ENCODE results near the gene IL12A.
A peak's percentile ranks its signal among the peaks of the same experiment; 100 is the strongest.

IL12A gene

GRCh38 chr3:159950156-159950898, 38.3 kb upstream of the IL12A start:
- TF ChIP-seq, protein P1, sequence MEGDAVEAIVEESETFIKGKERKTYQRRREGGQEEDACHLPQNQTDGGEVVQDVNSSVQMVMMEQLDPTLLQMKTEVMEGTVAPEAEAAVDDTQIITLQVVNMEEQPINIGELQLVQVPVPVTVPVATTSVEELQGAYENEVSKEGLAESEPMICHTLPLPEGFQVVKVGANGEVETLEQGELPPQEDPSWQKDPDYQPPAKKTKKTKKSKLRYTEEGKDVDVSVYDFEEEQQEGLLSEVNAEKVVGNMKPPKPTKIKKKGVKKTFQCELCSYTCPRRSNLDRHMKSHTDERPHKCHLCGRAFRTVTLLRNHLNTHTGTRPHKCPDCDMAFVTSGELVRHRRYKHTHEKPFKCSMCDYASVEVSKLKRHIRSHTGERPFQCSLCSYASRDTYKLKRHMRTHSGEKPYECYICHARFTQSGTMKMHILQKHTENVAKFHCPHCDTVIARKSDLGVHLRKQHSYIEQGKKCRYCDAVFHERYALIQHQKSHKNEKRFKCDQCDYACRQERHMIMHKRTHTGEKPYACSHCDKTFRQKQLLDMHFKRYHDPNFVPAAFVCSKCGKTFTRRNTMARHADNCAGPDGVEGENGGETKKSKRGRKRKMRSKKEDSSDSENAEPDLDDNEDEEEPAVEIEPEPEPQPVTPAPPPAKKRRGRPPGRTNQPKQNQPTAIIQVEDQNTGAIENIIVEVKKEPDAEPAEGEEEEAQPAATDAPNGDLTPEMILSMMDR (IDR thresholded peaks at IDR 0.05; ENCODE audit: extremely low read depth, missing control alignments) = no peak

DNA sequence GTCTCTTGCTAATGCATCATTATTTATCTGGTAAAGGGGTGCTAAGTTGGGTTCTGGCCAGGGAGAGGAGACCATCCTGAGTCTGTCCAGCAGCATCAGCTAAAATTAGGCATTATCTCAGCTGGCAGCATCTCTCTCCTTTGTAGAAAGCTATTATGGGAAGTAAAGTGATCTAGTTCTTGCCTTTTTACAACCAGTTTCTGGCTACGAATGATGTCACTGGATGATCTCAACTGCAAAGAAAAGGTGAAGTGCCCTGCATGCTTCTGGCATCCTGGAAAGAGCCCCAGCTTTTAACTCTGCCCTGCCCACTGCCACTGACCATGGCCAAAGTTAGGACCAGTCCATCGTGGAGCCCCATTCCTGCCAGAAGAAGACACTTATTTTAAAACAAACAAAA, 37.1 kb upstream of the IL12A start:
- DNase-seq (ENCODE audit: low spot score) = no peak
- TF ChIP-seq, protein P1 (IDR thresholded peaks at IDR 0.05; ENCODE audit: extremely low read depth, missing control alignments) = no peak

More at GRCh38 chr3:159950156-159950898, 38.3 kb upstream of the IL12A start:
- DNase-seq (ENCODE audit: low spot score) = peak; percentile 14

- TF ChIP-seq, protein P1 (IDR thresholded peaks at IDR 0.05; ENCODE audit: extremely low read depth, missing control alignments) = no peak
- DNase-seq (ENCODE audit: low spot score) = no peak
These were observed 35.1 kb upstream of the IL12A start for GRCh38 chr3:159953325-159954085.

- DNase-seq (ENCODE audit: low spot score) = no peak
- TF ChIP-seq, protein P1 (IDR thresholded peaks at IDR 0.05; ENCODE audit: extremely low read depth, missing control alignments) = no peak
These were observed 28.2 kb upstream of the IL12A start for GRCh38 chr3:159960188-159961148.

GRCh38 chr3:159964166-159964973, 24.3 kb upstream of the IL12A start:
- peak; percentile 76 for DNase-seq (ENCODE audit: low spot score)
- TF ChIP-seq, protein P1 (IDR thresholded peaks at IDR 0.05; ENCODE audit: extremely low read depth, missing control alignments) = no peak

GRCh38 chr3:159971311-159971710, 17.3 kb upstream of the IL12A start:
- TF ChIP-seq, protein P1 (IDR thresholded peaks at IDR 0.05; ENCODE audit: extremely low read depth, missing control alignments) = no peak
- DNase-seq (ENCODE audit: low spot score) = no peak
